ENCODE results near the gene SLC18B1. TPM values are rescaled to one million over a fixed set of nuclear protein-coding genes. Genes with fewer than 3 reads are reported as not detected.
A peak's percentile ranks its signal among the peaks of the same experiment; 100 is the strongest.

Gene SLC18B1
- total and polyA plus RNA-seq, 7 donors: 0.69 to 2.2 (median 1.3) TPM

GRCh38 chr6:132830334-132830751 is 31.9 kb upstream of the SLC18B1 start:
- intact Hi-C loops (cut with DNase I): loop anchor here in 1 of 2 donors (2.0 to 5.0 kb wide), 2 partner anchors 132 to 722 kb away; no protein-coding TSS in a partner anchor
- Histone ChIP-seq H3K36me3 (ENCODE audit: insufficient read depth in 1 of 2, low read depth in 1 of 2) (no peaks in the 10 kb centered on the region), H3K27me3 (ENCODE audit: insufficient read depth in 3 of 3, low read length in 2 of 3) (no peaks in the 10 kb centered on the region), H3K27ac (no peak overlapping the region), H3K4me3 (no peak overlapping the region), H3K4me1 (no peaks in the 10 kb centered on the region), H3K9me3 (no peaks in the 10 kb centered on the region)
- WGBS, 3 donors: 33 to 40% (median 34%) methylated on average over 3 of the region's 3 CpGs
- ATAC-seq (peak; percentile 47 to 64 (median 54)), DNase-seq (no peak)
- peak; percentile 59 for TF ChIP-seq CTCF (IDR thresholded peaks at IDR 0.05)

- Histone ChIP-seq H3K36me3 (ENCODE audit: insufficient read depth in 1 of 2, low read depth in 1 of 2) (peaks cover 17 to 43% of the 10 kb centered on the region in 2 donors), H3K27me3 (ENCODE audit: insufficient read depth in 3 of 3, low read length in 2 of 3) (no peaks in the 10 kb centered on the region), H3K9me3 (no peaks in the 10 kb centered on the region), H3K4me1 (peaks cover 44% of the 10 kb centered on the region), H3K27ac (peak overlapping the region; percentile 13), H3K4me3 (no peak overlapping the region)
- intact Hi-C loops (cut with DNase I): loop anchor here in 1 of 2 donors (5.0 kb wide), 1 partner anchor 731 kb away; no protein-coding TSS in a partner anchor
- no peak for DNase-seq
- WGBS, 3 donors: 55 to 66% (median 62%) methylated on average over 5 of the region's 5 CpGs
- no peak for TF ChIP-seq CTCF (IDR thresholded peaks at IDR 0.05)
- ATAC-seq: peak; percentile 35 to 61 (median 43)
Measured at GRCh38 chr6:132820629-132821381, 22.4 kb upstream of the SLC18B1 start.

GRCh38 chr6:132819405-132820161 is 21.1 kb upstream of the SLC18B1 start:
- ATAC-seq (peak in 3 of 4 donors; percentile 3 to 17 (median 15)), DNase-seq (no peak)
- Histone ChIP-seq H3K9me3 (no peaks in the 10 kb centered on the region), H3K27me3 (ENCODE audit: insufficient read depth in 3 of 3, low read length in 2 of 3) (no peaks in the 10 kb centered on the region), H3K4me3 (no peak overlapping the region), H3K4me1 (peaks cover 50% of the 10 kb centered on the region), H3K27ac (peak overlapping the region; percentile 59), H3K36me3 (ENCODE audit: insufficient read depth in 1 of 2, low read depth in 1 of 2) (peaks cover 17 to 53% of the 10 kb centered on the region in 2 donors)
- 68 to 90% (median 90%) methylated on average over 4 of the region's 4 CpGs for WGBS, 3 donors
- intact Hi-C loops (cut with DNase I): loop anchor here in 1 of 2 donors (5.0 kb wide), 1 partner anchor 733 kb away; no protein-coding TSS in a partner anchor
- no peak for TF ChIP-seq CTCF (IDR thresholded peaks at IDR 0.05)

GRCh38 chr6:132818404-132819359 is 20.2 kb upstream of the SLC18B1 start:
- Histone ChIP-seq H3K4me1 (peaks cover 50% of the 10 kb centered on the region), H3K27ac (peak overlapping the region; percentile 59), H3K4me3 (no peak overlapping the region), H3K36me3 (ENCODE audit: insufficient read depth in 1 of 2, low read depth in 1 of 2) (peaks cover 17 to 53% of the 10 kb centered on the region in 2 donors), H3K27me3 (ENCODE audit: insufficient read depth in 3 of 3, low read length in 2 of 3) (no peaks in the 10 kb centered on the region), H3K9me3 (no peaks in the 10 kb centered on the region)
- TF ChIP-seq CTCF (IDR thresholded peaks at IDR 0.05): no peak
- ATAC-seq (peak in 1 of 4 donors; percentile 7), DNase-seq (no peak)
- 57 to 60% (median 58%) methylated on average over 6 of the region's 6 CpGs for WGBS, 3 donors
- intact Hi-C loops (cut with DNase I): no loop called here
